GM12878 (cell line): ENCODE results near the gene OXA1L. TPM values are rescaled to one million over a fixed set of nuclear protein-coding genes. Genes with fewer than 3 reads are reported as not detected.
A peak's percentile ranks its signal among the peaks of the same experiment; 100 is the strongest.

Experiments
- ATF3 ChIP-seq: IDR thresholded peaks from 2 replicates; pipeline ENCODE4 v1.6.1; 2011; ENCODE audit warnings: low read depth, mild to moderate bottlenecking, low read length, moderate library complexity, borderline replicate concordance; ENCODE audit errors: extremely low read depth
- BCL11A ChIP-seq: IDR thresholded peaks from 2 replicates; pipeline ENCODE4 v1.6.1; 2011; ENCODE audit warnings: low read depth, low read length
- BHLHE40 ChIP-seq, 2 experiments: fragments of 450-650 bp in 1 of 2; IDR thresholded peaks; 2 replicates each; pipeline ENCODE4 v1.6.1; 2011 to 2017; ENCODE audit warnings: low read depth in 2 of 2, borderline replicate concordance in 1 of 2, improper control_type of control experiment in 1 of 2, low read length in 1 of 2, mild to moderate bottlenecking in 1 of 2
- BRCA1 ChIP-seq: IDR thresholded peaks from 2 replicates; pipeline ENCODE4 v1.6.1; 2011; ENCODE audit warnings: low read depth, low read length, improper control_type of control experiment
- CHD4 ChIP-seq: fragments of 200-600 bp; sonication (generic); IDR thresholded peaks from 2 replicates; pipeline ENCODE4 v1.6.1; 2016; ENCODE audit warnings: mild to moderate bottlenecking
- ELK1 ChIP-seq: IDR thresholded peaks from 2 replicates; pipeline ENCODE4 v1.6.1; 2012; ENCODE audit warnings: low read depth, low read length, improper control_type of control experiment
- EP300 ChIP-seq, 2 experiments: fragments of 150-350 bp in 1 of 2; IDR thresholded peaks; 2 replicates each; pipeline ENCODE4 v1.6.1; 2011 to 2012; ENCODE audit warnings: low read depth in 2 of 2, low read length in 2 of 2, borderline replicate concordance in 1 of 2, improper control_type of control experiment in 1 of 2, inconsistent platforms in 1 of 2; ENCODE audit not compliant: control insufficient read depth in 1 of 2
- ESRRA ChIP-seq: IDR thresholded peaks from 2 replicates; pipeline ENCODE4 v1.6.1; 2012; ENCODE audit warnings: mild to moderate bottlenecking, low read length, improper control_type of control experiment
- HDAC2 ChIP-seq: fragments of 200-600 bp; sonication (generic); IDR thresholded peaks from 2 replicates; pipeline ENCODE4 v1.6.1; 2017
- HDAC6 ChIP-seq: fragments of 200-600 bp; sonication (generic); IDR thresholded peaks from one replicate; pipeline ENCODE4 v1.8.0; 2017; ENCODE audit warnings: antibody characterized with exemption; ENCODE audit not compliant: unreplicated experiment
- IRF3 ChIP-seq: fragments of 450-650 bp; IDR thresholded peaks from 2 replicates; pipeline ENCODE4 v1.6.1; 2014; ENCODE audit warnings: mild to moderate bottlenecking
- MEF2B ChIP-seq: fragments of 450-650 bp; IDR thresholded peaks from 2 replicates; pipeline ENCODE4 v1.6.1; 2018; ENCODE audit warnings: mild to moderate bottlenecking, moderate library complexity; ENCODE audit not compliant: partially characterized antibody, poor library complexity, severe bottlenecking
- NR2C1 ChIP-seq: fragments of 450-650 bp; IDR thresholded peaks from 2 replicates; pipeline ENCODE4 v1.6.1; 2017; ENCODE audit warnings: antibody characterized with exemption, mild to moderate bottlenecking, moderate library complexity
- POLR2AphosphoS5 ChIP-seq: IDR thresholded peaks from 2 replicates; pipeline ENCODE4 v1.6.1; 2011; ENCODE audit warnings: mild to moderate bottlenecking, low read length, inconsistent platforms
- RAD51 ChIP-seq: fragments of 450-650 bp; IDR thresholded peaks from 2 replicates; pipeline ENCODE4 v1.6.1; 2016; ENCODE audit warnings: moderate library complexity, mild to moderate bottlenecking, inconsistent platforms
- RELA ChIP-seq: fragments of 450-650 bp; IDR thresholded peaks from 2 replicates; pipeline ENCODE4 v1.8.0; 2014; ENCODE audit warnings: borderline replicate concordance; ENCODE audit not compliant: partially characterized antibody
- RUNX3 ChIP-seq: IDR thresholded peaks from 2 replicates; pipeline ENCODE4 v1.6.1; 2012; ENCODE audit warnings: low read length, inconsistent platforms
- SIN3A ChIP-seq: IDR thresholded peaks from 2 replicates; pipeline ENCODE4 v1.6.1; 2012; ENCODE audit warnings: low read depth, low read length, improper control_type of control experiment
- SKIL ChIP-seq: fragments of 450-650 bp; IDR thresholded peaks from 2 replicates; pipeline ENCODE4 v1.6.1; 2017; ENCODE audit warnings: mild to moderate bottlenecking, low read depth, inconsistent platforms; ENCODE audit not compliant: poor library complexity, severe bottlenecking
- SREBF1 ChIP-seq: IDR thresholded peaks from 2 replicates; pipeline ENCODE4 v1.6.1; 2012; ENCODE audit warnings: mild to moderate bottlenecking, low read length
- USF2 ChIP-seq: IDR thresholded peaks from 2 replicates; pipeline ENCODE4 v1.6.1; 2011; ENCODE audit warnings: low read depth, low read length, improper control_type of control experiment, borderline replicate concordance
- YBX1 ChIP-seq: fragments of 450-650 bp; IDR thresholded peaks from 2 replicates; pipeline ENCODE4 v1.6.1; 2016; ENCODE audit warnings: antibody characterized with exemption
- ZBTB11 ChIP-seq: fragments of 450-650 bp; formaldehyde crosslinking; IDR thresholded peaks from 2 replicates; pipeline ENCODE4 v1.5.0; 2022; ENCODE audit warnings: mild to moderate bottlenecking, missing genetic modification characterization
- polyA plus RNA-seq, 11 experiments: library from polyadenylated mRNA; depleted of rRNA in 4 of 11; unstranded in 6 of 11; stranded (reverse) in 5 of 11; fragments of >200 nt; fragmentation: Nextera tagmentation in 4 of 11; fragmentation: Illumina TruSeq in 1 of 11; extraction: Ambion mirVana in 4 of 11; extraction: Trizol in 1 of 11; gene quantifications; 1 replicate in 1 of 11; 2 replicates in 10 of 11; pipeline versions ENCODE4 v1.2.1 to v1.2.3, GENCODE V29; 2011 to 2016; ENCODE audit warnings: inconsistent platforms in 2 of 11, missing spikeins in 2 of 11, low read depth in 1 of 11
- total RNA-seq, 4 experiments: library from RNA; depleted of rRNA in 3 of 4; stranded (reverse); fragments of >200 nt in 3 of 4; fragmentation: Illumina TruSeq in 1 of 4; extraction: Trizol in 1 of 4; gene quantifications; 2 replicates each; pipeline versions ENCODE4 v1.2.1 to v1.2.3, GENCODE V29; 2013 to 2021

Gene OXA1L
- total and polyA plus RNA-seq, 10 of the 15 experiments (the other 5 are each of a cell fraction or from before 2014, with no cell fraction given), result 105 to 289 (median 146) TPM

GRCh38 chr14:22794551-22794951 lies 28.1 kb downstream of the OXA1L start (continued):
- TF ChIP-seq SKIL (peak; percentile 52), ESRRA (no peak), BHLHE40 (IDR thresholded peaks at IDR 0.05; ENCODE audit: borderline replicate concordance in 1 of 2, low read depth in 2 of 2, low read length in 1 of 2) (peak in 1 of 2 experiments; percentile 37; a peak in 1 of 4 replicates), MEF2B (no peak), YBX1 (no peak), HDAC6 (no peak), ATF3 (no peak), HDAC2 (no peak), BCL11A (no peak), POLR2AphosphoS5 (0 out of 2 replicates have a peak, but pooled peaks have one; percentile 30), IRF3 (no peak), USF2 (no peak), BRCA1 (no peak), RELA (no peak), CHD4 (no peak), ZBTB11 (CRISPR knock-in tag) (no peak), RUNX3 (peak; percentile 86), NR2C1 (no peak), SREBF1 (no peak), ELK1 (no peak), EP300 (IDR thresholded peaks at IDR 0.05; ENCODE audit: borderline replicate concordance in 1 of 2, control insufficient read depth in 1 of 2, low read depth in 2 of 2, low read length in 2 of 2) (no peak), RAD51 (peak; percentile 35; the same call in 1 of the 2 replicates), SIN3A (no peak)
